Right ventricle myocardium inferior (tissue), 1 donor: ENCODE results near the gene TNFRSF18. TPM values are rescaled to one million over a fixed set of nuclear protein-coding genes. Genes with fewer than 3 reads are reported as not detected.
"Not testable (repeated sequence)": the region's sequence is repeated elsewhere in the genome, so short reads cannot be mapped to it uniquely, and the experiment has no call there.

Source experiments
- ATAC-seq: fragments of 200-7000 bp; cut with Tn5 transposase; one replicate; pipeline ENCODE4 v1.9.1; 2020; ENCODE audit warnings: mild to moderate bottlenecking, moderate library complexity
- DNase-seq: peaks from one replicate; pipeline ENCODE4 v3.0.0; 2021; ENCODE audit errors: missing footprints
- intact Hi-C: fragments of 100-400 bp; cut with DNase I; formaldehyde crosslinking; loops from one replicate; pipeline ENCODE4 v1.11.0; 2022
- total RNA-seq: library from RNA; stranded (reverse); fragmentation: NEBNext Ultra II Directional; extraction: Animal tissue kit (Norgen Biotek cat#: 25700); gene quantifications from one replicate; pipeline ENCODE4 v1.2.1, GENCODE V29; 2021
- donor health status: DM: no; HTN: yes; CAD: no; lungs with severe emphysema.

TNFRSF18 gene
- total RNA-seq, 1 donor from 2014 or later = not detected

GRCh38 chr1:1203561-1204424 lies 2.6 kb downstream of the TNFRSF18 start:
- DNase-seq (peak; percentile 67), ATAC-seq (no peak)
- intact Hi-C loops = no loop called here

- ATAC-seq = no peak
- DNase-seq = peak; percentile 63
- intact Hi-C loops = no loop called here
Measured at GRCh38 chr1:1202831-1203560, 3.4 kb downstream of the TNFRSF18 start.

GRCh38 chr1:1200876-1201810 lies 5.2 kb downstream of the TNFRSF18 start:
- intact Hi-C loops = no loop called here

GRCh38 chr1:1199961-1200875 lies 6.2 kb downstream of the TNFRSF18 start:
- intact Hi-C loops = no loop called here
- ATAC-seq (no peak), DNase-seq (peak; percentile 60)

More at GRCh38 chr1:1200876-1201810, 5.2 kb downstream of the TNFRSF18 start:
- peak; percentile 67 for DNase-seq
- ATAC-seq = peak; percentile 36

GRCh38 chr1:1199141-1199960 lies 7.0 kb downstream of the TNFRSF18 start:
- intact Hi-C loops = no loop called here
- ATAC-seq = no peak
- DNase-seq = peak; percentile 27

GRCh38 chr1:1198423-1199140 lies 7.8 kb downstream of the TNFRSF18 start:
- ATAC-seq (no peak), DNase-seq (peak; percentile 64)
- intact Hi-C loops = no loop called here

GRCh38 chr1:1197551-1198422 lies 8.6 kb downstream of the TNFRSF18 start:
- intact Hi-C loops = no loop called here
- DNase-seq (peak; percentile 50), ATAC-seq (no peak)

GRCh38 chr1:1197188-1197500 lies 9.2 kb downstream of the TNFRSF18 start:
- ATAC-seq = no peak
- intact Hi-C loops = no loop called here
- no peak for DNase-seq

GRCh38 chr1:1196431-1197187 lies 9.8 kb downstream of the TNFRSF18 start:
- intact Hi-C loops = no loop called here

GRCh38 chr1:1195726-1196125 lies 10.7 kb downstream of the TNFRSF18 start:
- intact Hi-C loops, ATAC-seq, DNase-seq: not testable (repeated sequence)

More at GRCh38 chr1:1196431-1197187, 9.8 kb downstream of the TNFRSF18 start:
- ATAC-seq (no peak), DNase-seq (peak; percentile 51)

- DNase-seq (no peak), ATAC-seq (no peak)
- intact Hi-C loops = no loop called here
Measured at GRCh38 chr1:1194723-1195122, 11.7 kb downstream of the TNFRSF18 start.

GRCh38 chr1:1191734-1192133 lies 14.7 kb downstream of the TNFRSF18 start:
- ATAC-seq = no peak
- peak; percentile 26 for DNase-seq
- intact Hi-C loops = no loop called here

- ATAC-seq = no peak
Measured at GRCh38 chr1:1189111-1189510, 17.3 kb downstream of the TNFRSF18 start.

GRCh38 chr1:1187938-1188337 lies 18.5 kb downstream of the TNFRSF18 start:
- no peak for ATAC-seq
- DNase-seq = no peak
- intact Hi-C loops = no loop called here

More at GRCh38 chr1:1189111-1189510, 17.3 kb downstream of the TNFRSF18 start:
- DNase-seq = no peak
- intact Hi-C loops = no loop called here
